OCI-LY7 (cell line): ENCODE results near the gene EPHB3. TPM values are rescaled to one million over a fixed set of nuclear protein-coding genes. Genes with fewer than 3 reads are reported as not detected.

Experiments
- BruUV-seq: library from RNA; stranded (reverse); fragments of 400-500 nt; replicated peaks from 2 replicates; lab custom pipeline; 2021; lab: Mats Ljungman, UMichigan
- CTCF ChIA-PET: fragments of 300-600 bp; sonication (Branson Sonifier 250); formaldehyde crosslinking; loops from one replicate; lab custom pipeline; 2022; ENCODE audit warnings: antibody characterized with exemption; ENCODE audit not compliant: unreplicated experiment; lab: Charles Lee
- POLR2A ChIA-PET: fragments of 300-600 bp; sonication (Branson Sonifier 250); formaldehyde crosslinking; loops from one replicate; lab custom pipeline; 2022; ENCODE audit warnings: antibody characterized with exemption; lab: Charles Lee
- DNase-seq: peaks from one replicate; pipeline ENCODE4 v3.0.0-alpha.2; 2015; ENCODE audit warnings: low spot score
- H2AFZ ChIP-seq: fragments of 200-600 bp; sonication (generic), shearing (Covaris generic); 2 replicates; pipeline ENCODE4 v1.6.1; 2014; ENCODE audit warnings: mild to moderate bottlenecking, antibody characterized with exemption, low read length, moderate library complexity
- H3K27ac ChIP-seq: fragments of 200-600 bp; sonication (generic); 2 replicates; pipeline ENCODE4 v1.5.1; 2014; ENCODE audit warnings: mixed run types, low read depth, mild to moderate bottlenecking, moderate library complexity, low read length, inconsistent platforms; ENCODE audit not compliant: poor library complexity, severe bottlenecking
- H3K36me3 ChIP-seq: fragments of 200-600 bp; sonication (generic); 2 replicates; pipeline ENCODE4 v1.6.1; 2014; ENCODE audit warnings: mild to moderate bottlenecking, antibody characterized with exemption, low read length, moderate library complexity, mixed read lengths; ENCODE audit not compliant: insufficient read depth
- H3K4me1 ChIP-seq: fragments of 200-600 bp; sonication (generic); 2 replicates; pipeline ENCODE4 v1.5.1; 2014; ENCODE audit warnings: mild to moderate bottlenecking, low read length; ENCODE audit not compliant: insufficient read depth, poor library complexity, severe bottlenecking
- H3K4me2 ChIP-seq: fragments of 200-600 bp; sonication (generic); 2 replicates; pipeline ENCODE4 v1.6.1; 2014; ENCODE audit warnings: mild to moderate bottlenecking, low read length
- H3K4me3 ChIP-seq: fragments of 200-600 bp; sonication (generic); 2 replicates; pipeline ENCODE4 v1.5.1; 2014; ENCODE audit warnings: mild to moderate bottlenecking, low read depth, low read length; ENCODE audit not compliant: poor library complexity, severe bottlenecking
- H3K79me2 ChIP-seq: fragments of 200-600 bp; sonication (generic); 2 replicates; pipeline ENCODE4 v1.6.1; 2016; ENCODE audit warnings: low read depth, mild to moderate bottlenecking, low read length, moderate library complexity, mixed read lengths; ENCODE audit not compliant: insufficient read depth
- H3K9me2 ChIP-seq: fragments of 200-600 bp; sonication (generic); 2 replicates; pipeline ENCODE4 v1.6.1; 2016; ENCODE audit warnings: mild to moderate bottlenecking, low read length, mixed read lengths; ENCODE audit not compliant: insufficient read depth
- H3K9me3 ChIP-seq: fragments of 200-600 bp; sonication (generic); 2 replicates; pipeline ENCODE4 v1.6.1; 2014; ENCODE audit warnings: mild to moderate bottlenecking, mixed run types, low read length, mixed read lengths
- H4K20me1 ChIP-seq: fragments of 200-600 bp; sonication (generic); 2 replicates; pipeline ENCODE4 v1.6.1; 2014; ENCODE audit warnings: mild to moderate bottlenecking, antibody characterized with exemption, low read length, moderate library complexity, mixed read lengths; ENCODE audit not compliant: insufficient read depth
- CTCF ChIP-seq: fragments of 200-600 bp; sonication (generic); conservative IDR thresholded peaks from 2 replicates; pipeline ENCODE4 v1.5.1; 2014; ENCODE audit warnings: mild to moderate bottlenecking, antibody characterized with exemption, low read length, moderate library complexity, mixed read lengths
- EZH2phosphoT487 ChIP-seq: fragments of 200-600 bp; sonication (generic); IDR thresholded peaks from 2 replicates; pipeline ENCODE4 v1.6.1; 2018; ENCODE audit warnings: low read depth, borderline replicate concordance, mild to moderate bottlenecking, mixed run types, antibody characterized with exemption, low read length, moderate library complexity, mixed read lengths
- intact Hi-C: fragments of 100-400 bp; cut with micrococcal nuclease; formaldehyde crosslinking; loops from one replicate; pipeline ENCODE4 v1.10.0; 2022; ENCODE audit not compliant: unreplicated experiment
- total RNA-seq, 2 experiments: library from RNA; depleted of rRNA in 1 of 2; stranded (reverse); fragments of >200 nt in 1 of 2; shearing (Covaris generic) in 1 of 2; gene quantifications; 2 replicates each; pipeline ENCODE4 v1.2.3, GENCODE V29; 2014 to 2022

Gene EPHB3
- total RNA-seq, 2 experiments from 2014 or later = not detected

DNA sequence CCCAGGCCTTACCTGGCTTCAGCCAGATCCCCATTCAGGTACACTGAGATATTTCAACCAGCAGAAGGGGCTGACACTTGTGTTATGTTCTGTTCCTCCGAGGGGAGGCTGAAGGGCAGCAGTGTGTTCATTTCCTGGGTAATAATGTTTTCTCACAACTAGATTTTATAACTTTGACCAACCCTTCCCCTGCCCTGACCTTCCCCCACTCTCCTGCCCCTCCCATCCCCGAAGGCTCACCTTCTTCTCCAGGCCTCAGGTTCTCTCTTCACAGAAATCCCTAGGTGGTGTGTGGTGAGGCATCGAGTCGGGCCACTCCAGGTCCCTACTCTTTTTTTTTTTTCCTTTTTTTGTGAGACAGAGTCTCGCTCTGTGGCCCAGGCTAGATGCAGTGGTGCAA lies 34.6 kb downstream of the EPHB3 start:
- no peak for TF ChIP-seq EZH2phosphoT487
- no peak for TF ChIP-seq CTCF
- POLR2A ChIA-PET = no interaction called here
- BruUV-seq = no TSS peak
- H3K4me2 ChIP-seq = no peak overlapping the region
- H3K79me2 ChIP-seq = no peaks in the 10 kb centered on the region
- intact Hi-C loops = no loop called here
- no peak overlapping the region for H3K4me3 ChIP-seq
- H3K9me2 ChIP-seq = no peaks in the 10 kb centered on the region
- no peaks in the 10 kb centered on the region for H3K36me3 ChIP-seq
- CTCF ChIA-PET = no interaction called here
- no peaks in the 10 kb centered on the region for H3K4me1 ChIP-seq
- no peak overlapping the region for H2AFZ ChIP-seq
- no peaks in the 10 kb centered on the region for H3K9me3 ChIP-seq
- DNase-seq = no peak
- no peak overlapping the region for H3K27ac ChIP-seq
- H4K20me1 ChIP-seq = no peaks in the 10 kb centered on the region

GRCh38 chr3:184596886-184597575 lies 35.4 kb downstream of the EPHB3 start:
- intact Hi-C loops = no loop called here
- Histone ChIP-seq H3K4me3 (no peak overlapping the region), H2AFZ (no peak overlapping the region), H3K9me2 (no peaks in the 10 kb centered on the region), H3K79me2 (no peaks in the 10 kb centered on the region), H3K4me1 (no peaks in the 10 kb centered on the region), H3K4me2 (no peak overlapping the region), H3K36me3 (no peaks in the 10 kb centered on the region), H3K9me3 (no peaks in the 10 kb centered on the region), H3K27ac (no peak overlapping the region), H4K20me1 (no peaks in the 10 kb centered on the region)
- ChIA-PET POLR2A (no interaction called here), CTCF (interaction anchor here (0.6 kb wide), 1 partner anchor 65 kb away, joined by 5 read pairs; no protein-coding TSS in a partner anchor)
- no peak for DNase-seq
- TF ChIP-seq CTCF = no peak
- TF ChIP-seq EZH2phosphoT487 = no peak
- BruUV-seq = no TSS peak
